ENCODE data around the gene CEP76. TPM values are rescaled to one million over a fixed set of nuclear protein-coding genes. Genes with fewer than 3 reads are reported as not detected.
"Not testable (repeated sequence)": the region's sequence is repeated elsewhere in the genome, so short reads cannot be mapped to it uniquely, and the experiment has no call there.

CEP76 gene
- total and polyA plus RNA-seq, 7 donors = 2.4 to 9.1 (median 5.8) TPM

DNA sequence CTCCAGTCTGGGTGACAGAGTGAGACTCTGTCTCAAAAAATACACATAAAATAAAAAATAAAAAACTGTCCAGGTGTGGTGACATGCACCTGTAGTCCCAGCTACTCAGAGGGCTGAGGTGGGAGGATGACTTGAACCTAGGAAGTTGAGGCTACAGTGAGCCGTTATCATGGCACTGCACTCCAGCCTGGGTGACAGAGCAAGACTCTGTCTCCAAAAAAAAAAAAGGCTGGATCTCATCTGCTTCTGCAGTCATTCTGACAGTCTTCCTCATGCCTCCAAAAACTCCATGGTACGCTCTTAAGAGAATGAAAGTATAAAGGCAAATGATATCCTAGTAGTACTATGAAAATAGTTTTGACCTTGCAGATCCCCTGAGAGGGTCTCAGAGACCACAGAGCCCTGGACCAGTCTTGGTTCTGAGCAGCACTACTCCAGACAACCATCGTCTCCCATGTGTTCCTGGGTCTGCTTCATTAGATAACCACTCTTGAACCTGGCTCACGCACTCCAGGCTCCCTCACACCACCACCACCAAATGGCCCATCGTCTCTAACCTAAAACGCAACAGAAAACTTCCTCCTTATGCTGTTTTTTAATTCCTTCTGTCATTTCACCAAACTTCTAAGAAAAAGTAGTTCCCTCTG, 70.6 kb downstream of the CEP76 start:
- H3K4me1 ChIP-seq = no peaks in the 10 kb centered on the region
- 76 to 78% methylated on average over 6 of the region's 6 CpGs for WGBS, 2 donors
- H3K27ac ChIP-seq = no peak overlapping the region
- H3K4me3 ChIP-seq = no peak overlapping the region
- DNase-seq = no peak
- intact Hi-C loops (cut with DNase I) = no loop called here
- no peak for TF ChIP-seq POLR2A (IDR thresholded peaks at IDR 0.05)
- TF ChIP-seq, protein P1, sequence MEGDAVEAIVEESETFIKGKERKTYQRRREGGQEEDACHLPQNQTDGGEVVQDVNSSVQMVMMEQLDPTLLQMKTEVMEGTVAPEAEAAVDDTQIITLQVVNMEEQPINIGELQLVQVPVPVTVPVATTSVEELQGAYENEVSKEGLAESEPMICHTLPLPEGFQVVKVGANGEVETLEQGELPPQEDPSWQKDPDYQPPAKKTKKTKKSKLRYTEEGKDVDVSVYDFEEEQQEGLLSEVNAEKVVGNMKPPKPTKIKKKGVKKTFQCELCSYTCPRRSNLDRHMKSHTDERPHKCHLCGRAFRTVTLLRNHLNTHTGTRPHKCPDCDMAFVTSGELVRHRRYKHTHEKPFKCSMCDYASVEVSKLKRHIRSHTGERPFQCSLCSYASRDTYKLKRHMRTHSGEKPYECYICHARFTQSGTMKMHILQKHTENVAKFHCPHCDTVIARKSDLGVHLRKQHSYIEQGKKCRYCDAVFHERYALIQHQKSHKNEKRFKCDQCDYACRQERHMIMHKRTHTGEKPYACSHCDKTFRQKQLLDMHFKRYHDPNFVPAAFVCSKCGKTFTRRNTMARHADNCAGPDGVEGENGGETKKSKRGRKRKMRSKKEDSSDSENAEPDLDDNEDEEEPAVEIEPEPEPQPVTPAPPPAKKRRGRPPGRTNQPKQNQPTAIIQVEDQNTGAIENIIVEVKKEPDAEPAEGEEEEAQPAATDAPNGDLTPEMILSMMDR (IDR thresholded peaks at IDR 0.05) = no peak
- no peak for TF ChIP-seq POLR2AphosphoS5 (IDR thresholded peaks at IDR 0.05)
- no peak for TF ChIP-seq EP300 (IDR thresholded peaks at IDR 0.05)
- H3K27me3 ChIP-seq = no peaks in the 10 kb centered on the region
- no peaks in the 10 kb centered on the region for H3K9me3 ChIP-seq
- no peaks in the 10 kb centered on the region for H3K36me3 ChIP-seq

DNA sequence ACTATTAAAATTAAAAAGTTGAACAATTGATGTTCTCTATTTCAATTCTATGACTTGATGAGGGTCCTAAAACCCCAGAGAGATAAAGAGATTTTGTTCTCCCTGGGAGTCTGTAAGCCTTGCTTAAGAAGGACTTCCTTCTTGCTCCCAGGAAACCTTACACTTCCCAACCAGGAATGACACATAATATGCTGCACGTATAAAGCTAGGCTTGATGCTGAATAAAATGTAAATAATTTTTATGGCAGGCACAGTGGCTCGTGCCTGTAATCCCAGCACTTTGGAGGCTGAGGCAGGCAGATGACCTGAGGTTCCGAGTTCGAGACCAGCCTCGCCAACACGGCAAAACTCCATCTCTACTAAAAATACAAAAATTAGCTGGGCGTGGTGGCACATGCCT, 72.4 kb downstream of the CEP76 start:
- Histone ChIP-seq H3K4me1 (no peaks in the 10 kb centered on the region), H3K27ac (no peak overlapping the region), H3K9me3 (no peaks in the 10 kb centered on the region), H3K4me3 (no peak overlapping the region), H3K27me3 (no peaks in the 10 kb centered on the region), H3K36me3 (no peaks in the 10 kb centered on the region)
- TF ChIP-seq, protein P1 (IDR thresholded peaks at IDR 0.05) = no peak
- TF ChIP-seq POLR2A (IDR thresholded peaks at IDR 0.05) (no peak), POLR2AphosphoS5 (IDR thresholded peaks at IDR 0.05) (no peak)
- intact Hi-C loops (cut with DNase I) = no loop called here
- DNase-seq = no peak
- WGBS, 2 donors = 72 to 84% methylated on average over 7 of the region's 7 CpGs

DNA sequence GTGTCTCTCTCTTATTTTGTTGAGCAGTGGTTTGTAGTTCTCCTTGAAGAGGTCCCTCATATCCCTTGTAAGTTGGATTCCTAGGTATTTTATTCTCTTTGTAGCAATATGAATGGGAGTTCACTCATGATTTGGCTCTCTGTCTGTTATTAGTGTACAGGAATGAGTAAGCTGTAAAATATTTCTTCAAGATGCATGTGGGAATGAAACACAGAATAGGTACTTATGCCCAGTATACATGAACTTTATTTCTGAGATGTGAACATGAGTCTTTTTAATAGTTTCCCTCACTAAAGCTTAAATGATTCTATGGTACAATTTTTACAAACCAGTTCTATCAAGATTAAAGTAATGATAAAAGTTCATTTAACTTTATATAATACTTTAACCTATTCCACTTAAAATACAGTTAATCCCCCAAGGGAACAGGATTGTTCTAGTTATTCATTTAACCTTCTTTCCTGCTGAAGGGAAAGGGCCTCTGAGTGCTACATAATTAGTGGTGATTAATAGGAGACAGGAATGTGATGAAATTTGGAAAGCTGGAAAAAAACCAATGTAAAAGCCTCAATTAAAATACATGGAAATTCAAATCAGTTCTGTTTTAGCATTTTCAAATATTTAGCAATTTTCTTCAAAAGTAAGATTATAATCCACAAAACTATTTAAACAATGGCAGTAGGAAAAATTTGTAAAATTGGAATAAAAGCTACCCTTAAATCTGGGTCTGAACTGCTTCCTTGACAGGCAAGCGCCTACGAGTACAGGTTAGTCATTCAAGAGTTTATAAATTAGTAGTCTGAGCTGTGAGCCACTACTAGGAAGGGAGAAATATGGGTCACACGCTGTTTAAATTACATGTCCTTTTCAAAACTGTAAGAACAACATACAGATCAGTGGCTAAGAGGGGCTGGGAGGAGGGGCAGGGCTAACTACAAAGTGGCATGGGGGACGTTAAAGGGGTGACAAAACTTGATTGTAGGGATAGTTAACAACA, 73.5 kb downstream of the CEP76 start:
- WGBS, 2 donors = 66 to 79% methylated on average over 4 of the region's 4 CpGs
- Histone ChIP-seq H3K27ac (no peak overlapping the region), H3K36me3 (no peaks in the 10 kb centered on the region), H3K4me3 (no peak overlapping the region), H3K9me3 (no peaks in the 10 kb centered on the region), H3K27me3 (no peaks in the 10 kb centered on the region), H3K4me1 (no peaks in the 10 kb centered on the region)
- TF ChIP-seq, protein P1 (IDR thresholded peaks at IDR 0.05) = no peak
- no peak for TF ChIP-seq POLR2A (IDR thresholded peaks at IDR 0.05)
- TF ChIP-seq EP300 (IDR thresholded peaks at IDR 0.05) = no peak
- no peak for DNase-seq
- intact Hi-C loops (cut with DNase I) = no loop called here

DNA sequence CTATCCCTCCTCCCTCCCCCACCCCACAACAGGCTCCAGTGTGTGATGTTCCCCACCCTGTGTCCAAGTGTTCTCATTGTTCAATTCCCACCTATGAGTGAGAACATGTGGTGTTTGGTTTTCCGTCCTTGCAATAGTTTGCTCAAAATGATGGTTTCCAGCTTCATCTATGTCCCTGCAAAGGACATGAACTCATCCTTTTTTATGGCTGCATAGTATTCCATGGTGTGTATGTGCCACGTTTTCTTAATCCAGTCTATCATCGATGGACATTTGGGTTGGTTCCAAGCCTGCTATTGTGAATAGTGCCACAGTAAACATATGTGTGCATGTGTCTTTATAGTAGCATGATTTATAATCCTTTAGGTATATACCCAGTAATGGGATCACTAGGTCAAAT, 75.3 kb downstream of the CEP76 start:
- H3K4me1 ChIP-seq; H3K4me3 ChIP-seq; H3K27ac ChIP-seq; DNase-seq; intact Hi-C loops (cut with DNase I); H3K9me3 ChIP-seq; H3K36me3 ChIP-seq; H3K27me3 ChIP-seq: not testable (repeated sequence)
- WGBS, 2 donors = 87 to 90% methylated on average over 3 of the region's 3 CpGs

DNA sequence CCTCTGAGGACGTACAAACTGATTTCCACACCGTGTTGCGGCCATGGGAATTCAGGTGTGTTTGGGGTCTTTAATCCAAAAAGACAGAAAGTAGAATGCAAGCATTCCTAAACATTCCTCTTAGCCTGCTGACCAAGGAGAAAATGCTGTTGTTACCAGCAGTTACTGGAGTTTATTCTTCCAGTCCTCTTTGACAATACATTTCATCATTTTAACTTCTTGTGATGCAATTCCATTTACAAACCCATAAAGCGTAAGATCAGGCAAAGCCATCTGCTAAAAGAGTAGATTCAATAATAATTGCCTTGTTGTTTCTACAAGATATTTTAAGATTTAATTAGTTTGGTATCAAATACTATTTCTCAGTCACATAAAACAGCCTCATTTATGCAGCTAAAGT, 77.3 kb downstream of the CEP76 start:
- TF ChIP-seq POLR2A (IDR thresholded peaks at IDR 0.05) (no peak), EP300 (IDR thresholded peaks at IDR 0.05) (no peak), POLR2AphosphoS5 (IDR thresholded peaks at IDR 0.05) (no peak)
- TF ChIP-seq, protein P1 (IDR thresholded peaks at IDR 0.05) = no peak
- no peak for DNase-seq
- WGBS, 2 donors = 92 to 93% methylated on average over 4 of the region's 4 CpGs
- Histone ChIP-seq H3K27me3 (no peaks in the 10 kb centered on the region), H3K4me3 (no peak overlapping the region), H3K36me3 (no peaks in the 10 kb centered on the region), H3K27ac (no peak overlapping the region), H3K4me1 (no peaks in the 10 kb centered on the region), H3K9me3 (no peaks in the 10 kb centered on the region)
- intact Hi-C loops (cut with DNase I) = no loop called here

All from sigmoid colon (tissue), 7 donors.